GM15510 (cell line): Measurements from ENCODE around the gene EXOC8.

Experiments used
- POLR2A ChIP-seq: IDR thresholded peaks from 3 replicates; pipeline ENCODE4 v1.6.1; 2011; ENCODE audit warnings: borderline replicate concordance; ENCODE audit not compliant: insufficient read length; ENCODE audit errors: extremely low read depth

EXOC8 gene

GRCh38 chr1:231337472-231338269 lies at the start of gene EXOC8:
EXOC8 (minus strand) TSS chr1:231337852; CDS start chr1:231337745, 107 bp downstream.
- TF ChIP-seq POLR2A, result peak; percentile 86

- TF ChIP-seq POLR2A, result no peak
Observed at GRCh38 chr1:231386466-231386865, 48.8 kb upstream of the EXOC8 start.

GRCh38 chr1:231385416-231385748 lies 47.7 kb upstream of the EXOC8 start:
- no peak for TF ChIP-seq POLR2A

GRCh38 chr1:231384696-231385415 lies 47.2 kb upstream of the EXOC8 start:
- no peak for TF ChIP-seq POLR2A

GRCh38 chr1:231383159-231383860 lies 45.7 kb upstream of the EXOC8 start:
- no peak for TF ChIP-seq POLR2A

GRCh38 chr1:231382426-231382825 lies 44.8 kb upstream of the EXOC8 start:
- no peak for TF ChIP-seq POLR2A

- no peak for TF ChIP-seq POLR2A
Observed at GRCh38 chr1:231381729-231382128, 44.1 kb upstream of the EXOC8 start.

GRCh38 chr1:231376875-231377549 lies 39.4 kb upstream of the EXOC8 start:
- TF ChIP-seq POLR2A, result no peak

- no peak for TF ChIP-seq POLR2A
Observed at GRCh38 chr1:231376101-231376500, 38.4 kb upstream of the EXOC8 start.

- TF ChIP-seq POLR2A, result no peak
Observed at GRCh38 chr1:231374394-231374793, 36.7 kb upstream of the EXOC8 start.

GRCh38 chr1:231372501-231372900 lies 34.8 kb upstream of the EXOC8 start:
- no peak for TF ChIP-seq POLR2A

- TF ChIP-seq POLR2A, result no peak
Observed at GRCh38 chr1:231369282-231369681, 31.6 kb upstream of the EXOC8 start.

- no peak for TF ChIP-seq POLR2A
Observed at GRCh38 chr1:231364192-231364591, 26.5 kb upstream of the EXOC8 start.

- TF ChIP-seq POLR2A, result no peak
Observed at GRCh38 chr1:231363624-231364023, 26.0 kb upstream of the EXOC8 start.

- TF ChIP-seq POLR2A, result no peak
Observed at GRCh38 chr1:231362325-231362724, 24.7 kb upstream of the EXOC8 start.
